ENCODE measurements around the gene CHTF8.
A peak's percentile ranks its signal among the peaks of the same experiment; 100 is the strongest.
"Not testable (repeated sequence)": the region's sequence is repeated elsewhere in the genome, so short reads cannot be mapped to it uniquely, and the experiment has no call there.

Gene CHTF8, protein sequence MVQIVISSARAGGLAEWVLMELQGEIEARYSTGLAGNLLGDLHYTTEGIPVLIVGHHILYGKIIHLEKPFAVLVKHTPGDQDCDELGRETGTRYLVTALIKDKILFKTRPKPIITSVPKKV

DNA sequence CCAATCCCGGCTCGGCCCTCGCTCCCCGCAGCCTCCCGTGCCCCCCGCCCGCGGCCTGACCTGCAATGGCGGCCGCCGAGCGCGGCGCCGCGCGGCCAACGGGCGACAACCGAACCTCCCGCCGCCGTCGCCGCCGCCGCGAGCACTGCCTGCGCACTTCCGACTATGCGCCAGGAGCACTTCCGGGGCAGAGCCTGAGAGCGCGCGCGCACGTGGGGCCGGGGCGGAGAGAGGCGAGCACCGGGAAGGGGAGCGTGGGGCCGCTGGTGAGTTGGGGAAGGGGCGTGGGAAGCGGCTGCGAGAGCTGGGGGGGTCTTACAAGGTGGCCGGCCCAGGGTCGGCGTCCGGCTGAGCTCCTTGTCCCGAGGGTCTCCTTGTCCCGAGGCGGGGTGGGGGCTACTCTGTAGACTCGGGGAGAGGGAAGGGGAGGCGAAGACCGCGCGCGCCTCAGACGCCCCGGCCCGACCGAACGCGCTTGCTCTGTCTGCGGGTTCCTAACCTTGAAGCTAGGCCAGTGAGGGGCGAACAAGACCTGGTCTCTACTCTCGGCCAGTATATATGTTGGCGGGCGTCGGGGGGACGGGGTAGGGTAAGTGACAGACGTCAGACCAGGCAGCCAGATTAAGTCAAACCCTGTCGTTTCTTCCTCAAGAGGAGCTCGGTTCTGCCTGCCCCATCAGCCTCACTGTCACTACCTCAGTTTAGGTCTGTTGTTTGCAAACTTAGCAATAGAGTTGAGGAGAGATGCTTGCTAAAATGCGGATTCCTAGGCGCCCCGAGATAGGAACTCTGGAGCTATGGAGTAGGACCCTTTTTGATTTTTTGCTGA is at the start of gene CHTF8, which contains the start of gene UTP4:
CHTF8 (minus strand) TSS at position 165 of the 829 bp plus-strand sequence. CDS start 11,130 bp downstream, outside the sequence.
UTP4 (plus strand) TSS at position 226 of the 829 bp plus-strand sequence. CDS start 811 bp downstream, outside the sequence.
- peak; percentile 85 to 86 for DNase-seq (ENCODE audit: low read depth in 2 of 2)

DNA sequence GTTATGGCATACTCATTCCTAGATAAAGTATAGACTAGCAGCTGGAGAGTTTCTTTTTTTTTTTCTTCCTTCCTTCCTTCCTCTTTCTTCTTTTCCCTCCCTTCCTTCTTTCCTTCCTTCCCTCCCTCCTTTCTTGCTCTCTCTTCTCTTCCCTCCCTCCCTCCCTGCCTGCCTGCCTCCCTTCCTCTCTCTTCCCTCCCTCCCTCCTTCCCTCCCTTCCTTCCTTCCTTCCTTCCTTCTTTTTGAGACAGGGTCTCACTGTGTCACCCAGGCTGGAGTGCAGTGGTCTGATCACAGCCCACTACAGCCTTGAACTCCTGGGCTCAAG is 47.6 kb upstream of the CHTF8 start:
- DNase-seq (ENCODE audit: low read depth in 2 of 2) = no peak

DNA sequence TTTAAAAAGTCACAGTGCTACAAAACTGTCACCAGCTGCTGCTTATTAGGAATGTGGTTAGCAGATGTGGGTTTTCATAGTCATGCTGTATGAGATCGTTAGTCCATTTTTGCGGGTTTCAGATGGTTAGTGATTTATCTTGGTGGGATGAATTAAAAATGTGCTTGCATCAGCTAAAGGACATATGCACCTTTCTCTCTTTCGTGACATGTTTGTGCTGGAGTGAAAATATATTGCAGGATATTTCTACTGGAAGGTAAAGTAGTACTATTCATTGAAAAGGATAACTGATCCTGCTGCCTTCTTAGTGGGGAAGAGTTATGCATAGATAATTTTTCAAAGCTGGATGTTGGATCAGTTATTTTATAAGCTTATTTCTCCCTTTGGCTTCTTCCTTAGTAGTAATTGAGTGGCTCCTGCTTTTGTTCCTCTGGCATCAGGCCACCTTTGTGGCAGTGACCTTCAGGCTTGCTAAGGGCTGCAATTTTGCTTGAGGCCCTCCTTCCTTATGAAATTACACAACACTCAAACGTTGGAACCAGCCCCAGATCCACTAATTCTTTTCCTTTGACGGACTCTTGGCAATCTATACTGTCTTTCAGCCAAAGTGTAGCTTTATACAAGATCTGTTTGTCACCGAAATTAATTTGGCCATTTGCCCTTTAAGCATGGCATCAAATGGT is 47.1 kb upstream of the CHTF8 start:
- no peak for DNase-seq (ENCODE audit: low read depth in 2 of 2)

- no peak for DNase-seq (ENCODE audit: low read depth in 2 of 2)
Measured at GRCh38 chr16:69176033-69176800, 43.8 kb upstream of the CHTF8 start.

DNA sequence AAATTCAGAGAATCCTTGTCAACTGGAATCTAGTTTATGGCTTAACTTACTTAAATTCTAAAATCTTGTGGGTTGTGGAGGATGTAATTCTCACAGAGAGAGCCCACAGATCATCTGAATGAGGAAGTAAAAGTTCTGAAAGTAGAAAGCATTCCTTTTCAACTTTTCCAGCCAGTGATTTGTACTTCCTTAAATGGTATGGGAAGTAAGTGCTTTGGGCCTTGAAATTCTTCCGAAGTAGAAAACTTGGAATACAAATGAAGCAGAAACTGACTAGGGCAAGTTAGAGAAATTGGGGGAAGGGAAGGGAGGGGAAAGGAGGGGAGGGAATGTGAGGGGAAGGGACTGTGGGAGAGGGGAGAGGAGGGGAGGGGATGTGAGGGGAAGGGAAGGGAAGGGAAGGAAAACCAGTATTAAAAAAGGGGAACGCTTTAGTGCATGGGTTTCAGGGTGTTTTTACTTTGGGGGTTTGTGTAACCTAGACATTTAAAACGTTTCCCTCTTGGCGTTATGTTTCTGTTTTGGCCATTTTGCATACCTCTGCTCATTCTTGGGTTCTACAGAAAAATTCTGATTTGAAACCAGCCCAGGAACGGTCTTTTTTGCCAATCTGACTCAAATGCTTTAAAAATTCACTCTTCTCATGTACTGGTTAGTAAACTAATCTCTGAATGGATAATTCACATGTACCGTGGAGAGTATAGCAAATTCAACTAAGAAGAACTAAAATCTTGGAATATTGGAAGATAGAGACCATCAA is 39.1 kb upstream of the CHTF8 start:
- no peak for DNase-seq (ENCODE audit: low read depth in 2 of 2)

GRCh38 chr16:69169607-69170352 is 37.4 kb upstream of the CHTF8 start:
- DNase-seq (ENCODE audit: low read depth in 2 of 2) = no peak

GRCh38 chr16:69169051-69169450 is 36.7 kb upstream of the CHTF8 start:
- no peak for DNase-seq (ENCODE audit: low read depth in 2 of 2)

GRCh38 chr16:69166946-69167930 is 34.9 kb upstream of the CHTF8 start:
- no peak for DNase-seq (ENCODE audit: low read depth in 2 of 2)

DNA sequence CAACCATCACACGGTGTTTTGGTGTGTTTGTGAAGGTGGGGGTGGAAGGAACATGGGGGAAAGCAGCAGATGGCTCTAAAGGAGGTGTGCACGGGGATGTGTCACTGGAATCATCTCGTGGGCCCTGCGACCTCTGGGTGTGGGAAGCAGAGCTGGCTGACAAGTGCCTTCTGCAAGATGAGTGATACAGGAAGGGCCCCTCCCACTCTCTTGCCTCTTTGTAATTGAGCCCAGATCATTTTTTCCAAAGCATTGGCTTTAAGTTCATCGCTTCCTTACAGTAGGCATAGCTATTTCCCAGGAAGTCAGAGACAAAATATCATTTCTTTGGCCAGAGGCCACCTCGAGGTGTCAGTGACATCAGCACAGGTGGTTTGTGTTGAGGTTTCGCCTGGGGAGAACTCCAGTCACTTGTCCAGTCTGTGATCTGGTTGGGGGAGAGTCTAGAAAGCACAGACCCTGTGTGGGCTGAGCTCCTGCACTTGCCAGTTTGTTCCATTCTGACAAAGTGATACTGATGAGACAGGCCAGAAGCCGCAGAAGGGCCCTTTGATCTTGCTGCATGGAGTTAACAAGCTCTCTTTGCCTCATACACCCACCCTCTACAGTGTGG is 33.9 kb upstream of the CHTF8 start:
- DNase-seq (ENCODE audit: low read depth in 2 of 2) = peak; percentile 56 to 64

GRCh38 chr16:69165584-69165983 is 33.2 kb upstream of the CHTF8 start:
- no peak for DNase-seq (ENCODE audit: low read depth in 2 of 2)

GRCh38 chr16:69160192-69160591 is 27.8 kb upstream of the CHTF8 start:
- DNase-seq (ENCODE audit: low read depth in 2 of 2) = no peak

- no peak for DNase-seq (ENCODE audit: low read depth in 2 of 2)
Measured at GRCh38 chr16:69157196-69157595, 24.8 kb upstream of the CHTF8 start.

DNA sequence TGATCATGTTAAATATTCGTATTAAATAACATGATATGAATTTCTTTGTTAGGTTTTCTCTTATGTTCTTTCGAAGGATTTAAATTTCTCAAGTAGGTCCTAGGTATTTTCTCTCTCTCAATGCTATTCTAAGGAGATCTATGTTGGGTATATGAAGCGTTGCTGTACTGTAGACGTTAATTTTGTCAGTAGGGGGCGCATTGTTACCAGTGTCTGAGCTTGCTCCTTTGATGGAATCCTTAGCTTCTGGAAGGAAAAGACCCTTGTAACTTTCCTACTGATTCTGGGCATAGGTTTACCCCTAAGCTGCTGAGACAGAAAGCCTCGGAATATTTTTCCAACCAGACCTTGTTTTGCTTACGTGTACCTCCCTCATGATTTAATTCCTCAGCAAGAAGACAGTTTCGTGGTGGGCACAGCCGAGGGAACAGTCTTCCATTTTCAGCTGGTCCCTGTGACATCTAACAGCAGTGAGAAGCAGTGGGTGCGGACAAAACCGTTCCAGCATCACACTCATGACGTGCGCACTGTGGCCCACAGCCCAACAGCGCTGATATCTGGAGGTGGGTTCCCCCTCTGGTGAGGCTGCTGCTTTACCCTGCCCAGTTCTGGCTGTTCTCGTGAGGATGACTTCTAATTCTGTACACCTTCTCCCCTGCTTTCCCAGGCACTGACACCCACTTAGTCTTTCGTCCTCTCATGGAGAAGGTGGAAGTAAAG is 17.9 kb upstream of the CHTF8 start:
- no peak for DNase-seq (ENCODE audit: low read depth in 2 of 2)

DNA sequence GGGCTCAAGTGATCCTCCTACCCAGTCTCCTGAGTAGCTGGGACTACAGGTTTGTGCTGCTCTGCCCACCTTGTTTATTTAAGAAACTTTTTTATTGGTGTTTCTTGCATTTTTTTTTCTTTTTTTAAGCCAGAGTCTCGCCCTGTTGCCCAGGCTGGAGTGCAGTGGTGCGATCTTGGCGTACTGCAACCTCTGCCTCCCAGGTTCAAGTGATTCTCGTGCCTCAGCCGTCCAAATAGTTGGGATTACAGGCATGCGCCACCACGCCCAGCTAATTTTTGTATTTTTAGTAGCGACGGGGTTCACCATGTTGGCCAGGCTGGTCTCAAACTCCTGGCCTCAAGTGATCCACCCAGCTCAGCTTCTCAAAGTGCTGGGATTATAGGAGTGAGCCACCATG is 17.2 kb upstream of the CHTF8 start:
- not testable (repeated sequence) for DNase-seq (ENCODE audit: low read depth in 2 of 2)

DNA sequence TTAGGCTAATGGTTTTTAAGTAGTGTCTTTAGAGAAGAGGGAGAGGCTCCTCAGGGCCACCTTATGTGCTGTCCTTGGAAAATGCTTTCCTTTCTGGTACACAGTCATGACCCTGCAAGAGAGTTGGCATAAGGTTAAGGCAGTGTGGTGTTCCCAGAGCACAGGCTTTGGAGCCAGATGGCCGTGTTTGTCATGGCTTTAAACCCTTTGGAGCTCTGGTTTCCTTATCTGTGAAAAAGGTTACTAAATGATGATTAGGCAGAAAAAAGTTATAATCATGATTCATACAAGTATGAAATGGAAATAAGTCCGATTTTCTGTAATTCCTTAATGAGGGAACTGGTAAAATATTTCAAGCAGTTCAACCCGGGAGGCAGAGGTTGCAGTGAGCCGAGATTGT is 13.3 kb upstream of the CHTF8 start:
- DNase-seq (ENCODE audit: low read depth in 2 of 2) = no peak

- no peak for DNase-seq (ENCODE audit: low read depth in 2 of 2)
Measured at GRCh38 chr16:69143116-69143515, 10.7 kb upstream of the CHTF8 start.

GRCh38 chr16:69141936-69142335 is 9.5 kb upstream of the CHTF8 start:
- DNase-seq (ENCODE audit: low read depth in 2 of 2) = no peak

- no peak for DNase-seq (ENCODE audit: low read depth in 2 of 2)
Measured at GRCh38 chr16:69141014-69141413, 8.6 kb upstream of the CHTF8 start.

Measured in stimulated activated CD8-positive, alpha-beta memory T cell treated with anti-CD3 and anti-CD28 coated beads, Interleukin-2, amount 100 ng/mL, for 48 hours (primary cell).